ENCODE data around the gene SULF2.

SULF2 gene

DNA sequence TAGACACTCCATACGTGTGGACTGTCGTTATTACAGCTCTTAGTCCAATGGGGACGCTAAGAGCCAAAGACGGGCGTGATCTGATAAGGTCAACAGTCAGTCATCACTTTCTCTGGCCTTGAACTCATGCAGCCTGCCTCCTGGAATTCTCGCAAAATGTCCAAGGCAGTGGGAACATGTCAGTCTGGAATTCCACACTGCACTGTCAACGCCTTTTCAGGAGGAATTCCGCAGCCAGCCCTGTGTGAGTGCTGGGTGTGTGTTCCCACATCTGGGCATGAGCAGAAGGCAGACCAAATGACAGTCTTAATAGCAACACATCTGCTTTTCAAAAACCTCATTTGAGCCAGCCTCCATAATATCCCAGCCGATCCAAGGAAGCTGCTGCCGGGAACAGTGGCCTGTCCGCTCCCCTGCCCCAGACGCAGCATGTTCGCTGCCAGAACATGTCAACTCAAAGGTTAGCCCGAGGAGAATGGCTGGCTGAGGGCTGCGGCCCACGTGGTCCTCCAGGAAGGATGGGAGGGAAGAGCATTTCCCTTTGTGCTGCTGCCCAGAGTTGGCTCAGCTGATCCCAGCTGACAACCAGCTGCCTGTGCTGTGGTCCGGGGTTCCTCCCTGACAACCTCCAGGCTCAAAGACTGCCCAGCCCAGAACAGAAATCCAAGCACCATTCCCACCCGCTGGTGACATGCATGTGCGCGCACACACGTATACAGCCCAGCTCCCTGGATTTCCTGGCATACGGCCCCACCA lies 103.1 kb downstream of the SULF2 start:
- DNase-seq (ENCODE audit: low read depth): no peak

- no peak for DNase-seq (ENCODE audit: low read depth)
Measured at GRCh38 chr20:47680804-47681529, 104.3 kb downstream of the SULF2 start.

GRCh38 chr20:47679462-47679861 lies 105.8 kb downstream of the SULF2 start:
- no peak for DNase-seq (ENCODE audit: low read depth)

- DNase-seq (ENCODE audit: low read depth): no peak
Measured at GRCh38 chr20:47678536-47678935, 106.7 kb downstream of the SULF2 start.

DNA sequence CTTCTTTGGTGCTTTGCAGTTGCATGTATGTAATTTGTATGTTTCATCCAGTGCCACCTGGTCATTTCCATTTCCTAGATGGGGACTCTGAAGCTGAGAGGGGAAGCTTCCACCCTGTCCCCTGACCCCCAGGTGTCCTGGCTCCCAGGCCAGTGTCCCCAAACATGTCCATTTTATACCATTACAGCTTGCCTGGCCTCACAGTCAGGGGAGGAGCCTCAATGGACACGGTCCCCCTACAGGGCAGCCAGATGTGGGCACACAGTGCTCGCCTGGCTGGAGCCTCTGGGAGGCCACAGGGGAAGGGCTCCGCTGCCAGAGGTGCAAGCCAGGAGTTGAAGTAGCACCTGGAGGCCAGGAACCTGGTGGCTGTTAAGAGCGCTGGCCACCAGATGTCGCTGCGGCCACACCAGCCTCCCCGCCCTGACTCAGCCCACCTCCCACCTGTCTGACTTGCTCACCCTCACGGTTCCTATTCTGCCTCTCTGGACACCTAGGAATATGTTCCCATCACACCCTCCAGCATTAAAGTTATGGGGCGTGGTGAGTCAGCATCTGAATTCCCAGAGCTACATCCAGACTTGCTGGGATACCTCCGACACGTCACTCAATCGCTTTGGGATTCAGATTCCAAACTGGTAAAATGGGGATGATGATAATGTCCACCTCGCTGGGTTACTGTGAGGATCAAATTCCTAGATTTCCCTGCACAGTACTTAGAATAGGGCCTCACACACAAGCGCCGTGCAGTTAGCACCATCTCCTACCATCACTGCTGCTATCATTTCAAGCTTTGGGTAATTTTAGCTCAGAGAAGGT lies 107.4 kb downstream of the SULF2 start:
- no peak for DNase-seq (ENCODE audit: low read depth)

GRCh38 chr20:47676912-47677634 lies 108.2 kb downstream of the SULF2 start:
- DNase-seq (ENCODE audit: low read depth): no peak

- DNase-seq (ENCODE audit: low read depth): no peak
Measured at GRCh38 chr20:47676219-47676721, 109.0 kb downstream of the SULF2 start.

DNA sequence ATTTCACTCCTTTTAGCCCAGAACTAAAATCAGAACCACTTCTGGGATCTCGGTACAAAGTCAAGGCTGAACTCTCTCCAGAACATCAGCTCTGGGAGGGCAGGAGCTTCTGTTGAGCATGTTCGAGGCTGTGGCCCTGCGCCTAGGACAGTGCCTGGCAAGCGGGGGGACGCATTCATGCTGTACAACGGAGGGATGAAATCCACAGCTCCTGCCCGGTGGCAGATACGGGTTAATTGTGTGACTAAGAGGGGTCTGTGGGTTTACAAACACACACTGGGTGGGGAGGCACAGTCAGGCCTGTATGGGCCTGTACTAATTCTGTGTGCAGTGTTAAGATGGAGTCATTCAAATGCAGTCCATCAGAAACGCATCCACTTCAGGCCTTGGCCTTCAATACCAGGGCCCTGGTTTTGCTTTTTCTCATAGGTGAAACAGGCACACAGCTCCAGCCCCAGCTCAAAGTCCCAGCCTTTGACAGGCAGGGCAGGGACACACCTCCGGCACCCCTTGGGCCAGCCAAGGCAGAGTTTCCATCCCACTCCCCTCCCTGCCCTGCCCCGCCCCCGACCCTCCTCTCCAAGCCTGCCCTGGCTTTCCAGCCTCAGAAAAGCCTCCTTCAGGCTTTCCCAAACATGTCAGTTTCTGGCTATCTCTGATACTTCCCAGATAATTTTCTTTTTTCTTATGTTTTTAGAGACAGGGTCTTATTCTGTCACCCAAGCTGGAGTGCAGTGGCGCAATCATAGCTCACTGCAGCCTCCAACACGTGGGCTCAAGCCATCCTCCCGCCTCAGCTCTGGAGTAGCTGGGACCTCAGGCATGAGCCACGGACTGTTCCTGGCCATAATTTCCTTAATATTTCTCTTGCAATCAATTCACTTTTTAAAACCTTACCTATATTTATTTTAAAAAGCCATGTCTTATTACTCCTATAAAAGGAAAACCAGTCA lies 109.8 kb downstream of the SULF2 start:
- no peak for DNase-seq (ENCODE audit: low read depth)

DNA sequence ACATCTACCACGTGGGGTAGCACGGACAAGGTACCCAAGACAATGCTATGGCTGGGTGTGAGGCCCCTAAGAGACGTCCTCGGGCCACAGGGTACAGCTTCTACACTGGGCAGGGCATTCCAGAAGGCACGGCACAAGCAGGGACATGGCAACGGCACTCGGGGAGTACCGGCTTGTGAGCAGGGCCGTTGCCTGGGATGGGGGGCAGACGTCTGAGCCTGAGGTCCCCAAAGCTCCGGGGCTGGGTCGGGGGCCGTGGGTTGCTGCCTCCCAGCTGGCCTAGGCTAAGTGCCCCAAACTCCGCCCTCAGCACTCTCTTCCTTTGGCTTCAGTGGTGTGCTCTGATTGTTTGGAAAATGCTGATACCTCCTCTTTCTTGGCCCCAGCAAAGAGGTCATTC lies 110.6 kb downstream of the SULF2 start:
- DNase-seq (ENCODE audit: low read depth): no peak

DNA sequence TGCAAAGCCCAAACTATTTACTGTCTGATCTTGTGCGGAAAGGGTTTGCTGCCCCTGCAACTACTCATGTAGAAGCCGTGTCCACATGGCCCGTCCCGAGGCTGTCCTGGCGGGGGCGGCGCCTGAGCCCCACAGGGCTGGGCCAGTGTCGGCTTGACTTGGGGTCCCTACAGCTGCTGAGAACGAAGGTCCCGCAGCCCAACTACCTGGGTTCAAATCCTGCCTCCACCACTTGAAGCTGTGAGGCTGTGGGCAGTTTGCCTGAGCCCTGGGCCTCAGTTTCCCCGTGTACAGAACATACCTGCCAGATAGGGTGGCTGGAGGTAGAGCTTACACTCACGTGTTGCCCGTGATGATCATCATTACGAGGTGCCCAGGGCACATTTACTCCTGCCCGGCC lies 111.1 kb downstream of the SULF2 start:
- no peak for DNase-seq (ENCODE audit: low read depth)

- DNase-seq (ENCODE audit: low read depth): no peak
Measured at GRCh38 chr20:47673671-47673955, 111.7 kb downstream of the SULF2 start.

GRCh38 chr20:47672886-47673670 lies 112.2 kb downstream of the SULF2 start:
- no peak for DNase-seq (ENCODE audit: low read depth)

DNA sequence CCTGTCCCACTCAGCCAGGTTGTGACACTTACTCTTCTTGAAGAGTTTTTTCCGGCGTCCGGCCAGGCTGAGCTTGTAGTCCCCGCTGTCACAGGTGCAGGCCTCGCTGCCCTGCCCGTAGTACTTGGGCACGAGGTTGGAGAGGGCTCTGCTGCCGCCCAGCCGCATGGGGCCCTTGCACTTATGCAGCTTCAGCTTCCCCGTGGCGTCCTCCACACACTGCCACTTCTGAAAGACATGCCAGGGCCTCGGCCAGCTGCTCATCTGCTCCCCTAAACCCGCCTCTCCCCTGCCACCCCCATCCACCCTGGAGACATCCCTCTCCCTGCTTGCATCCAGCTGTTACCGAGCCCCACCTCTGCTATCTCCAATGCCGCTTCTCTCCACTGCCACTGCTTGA lies 113.1 kb downstream of the SULF2 start:
- no peak for DNase-seq (ENCODE audit: low read depth)

DNA sequence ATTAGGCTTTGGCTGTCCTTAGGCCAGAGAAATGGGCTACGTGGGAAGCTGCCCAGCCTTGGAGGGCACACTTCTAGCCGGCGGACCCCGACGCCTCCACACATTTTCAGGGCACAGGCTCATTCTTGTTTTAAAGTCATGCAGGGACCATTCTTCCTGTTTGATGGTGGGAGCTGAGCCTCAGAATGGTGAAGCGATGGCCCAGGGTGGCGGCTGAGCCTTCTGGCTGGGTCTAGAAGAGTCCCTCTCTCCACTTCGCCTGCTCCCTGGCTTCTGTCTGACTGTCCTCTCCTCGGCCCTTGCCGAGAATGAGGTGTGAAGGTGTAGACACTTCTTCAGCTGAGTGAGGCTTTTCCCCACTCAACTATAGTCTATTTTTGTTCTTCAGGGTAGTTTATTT lies 114.4 kb downstream of the SULF2 start:
- no peak for DNase-seq (ENCODE audit: low read depth)

DNA sequence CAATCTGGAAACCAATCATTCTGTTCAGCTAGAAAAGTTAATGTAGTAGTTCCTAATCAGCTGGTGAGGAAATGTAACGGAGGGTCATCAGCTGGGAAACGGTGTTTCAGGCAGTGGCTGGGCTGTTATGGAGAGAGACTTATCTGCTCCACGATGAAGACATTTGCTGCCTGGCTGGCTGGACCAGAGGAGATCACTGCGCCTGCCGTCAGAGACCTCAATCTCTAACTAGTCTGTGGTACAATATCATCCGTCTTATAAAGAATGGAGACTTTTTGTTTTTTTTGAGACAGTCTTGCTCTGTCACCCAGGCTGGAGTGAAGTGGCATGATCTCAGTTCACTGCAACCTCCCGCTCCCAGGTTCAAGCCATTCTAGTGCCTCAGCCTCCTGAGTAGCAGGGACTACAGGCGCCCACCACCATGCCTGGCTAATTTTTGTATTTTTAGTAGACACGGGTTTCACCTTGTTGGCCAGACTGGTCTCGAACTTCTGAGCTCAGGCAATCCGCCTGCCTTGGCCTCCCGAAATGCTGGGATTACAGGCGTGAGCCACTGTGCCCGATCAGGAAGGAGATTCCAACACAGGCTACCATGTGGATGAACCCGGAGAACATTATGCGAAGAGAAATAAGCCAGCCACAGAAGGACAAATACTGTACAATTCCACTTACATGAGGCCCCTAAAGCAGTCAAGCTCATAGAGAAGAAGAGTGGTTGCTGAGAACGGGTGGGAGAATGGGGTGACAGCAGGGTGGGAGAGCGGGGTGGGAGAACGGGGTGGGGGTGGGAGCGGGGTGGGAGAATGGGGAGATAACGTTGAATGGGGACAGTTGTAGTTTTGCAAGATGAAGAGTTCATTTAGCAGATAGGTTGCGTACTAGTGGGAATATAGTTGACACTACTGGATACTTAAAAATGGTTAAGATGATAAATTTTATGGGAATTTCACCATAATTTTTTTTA lies 115.1 kb downstream of the SULF2 start:
- DNase-seq (ENCODE audit: low read depth): no peak

GRCh38 chr20:47669489-47669888 lies 115.8 kb downstream of the SULF2 start:
- DNase-seq (ENCODE audit: low read depth): no peak

DNA sequence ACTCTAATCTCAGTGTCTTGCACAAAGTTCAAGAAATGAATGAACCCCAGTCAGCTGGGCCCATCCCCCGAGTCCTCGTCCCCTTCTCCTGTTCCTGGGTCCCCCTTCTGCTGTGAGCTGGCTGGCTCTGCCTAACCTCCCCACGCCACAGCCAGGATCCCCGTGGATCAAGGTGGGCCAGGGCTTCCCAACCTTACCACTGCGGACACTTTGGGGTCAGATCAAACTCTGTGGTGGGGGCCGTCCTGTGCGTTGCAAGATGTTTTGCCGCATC lies 116.2 kb downstream of the SULF2 start:
- DNase-seq (ENCODE audit: low read depth): no peak

DNA sequence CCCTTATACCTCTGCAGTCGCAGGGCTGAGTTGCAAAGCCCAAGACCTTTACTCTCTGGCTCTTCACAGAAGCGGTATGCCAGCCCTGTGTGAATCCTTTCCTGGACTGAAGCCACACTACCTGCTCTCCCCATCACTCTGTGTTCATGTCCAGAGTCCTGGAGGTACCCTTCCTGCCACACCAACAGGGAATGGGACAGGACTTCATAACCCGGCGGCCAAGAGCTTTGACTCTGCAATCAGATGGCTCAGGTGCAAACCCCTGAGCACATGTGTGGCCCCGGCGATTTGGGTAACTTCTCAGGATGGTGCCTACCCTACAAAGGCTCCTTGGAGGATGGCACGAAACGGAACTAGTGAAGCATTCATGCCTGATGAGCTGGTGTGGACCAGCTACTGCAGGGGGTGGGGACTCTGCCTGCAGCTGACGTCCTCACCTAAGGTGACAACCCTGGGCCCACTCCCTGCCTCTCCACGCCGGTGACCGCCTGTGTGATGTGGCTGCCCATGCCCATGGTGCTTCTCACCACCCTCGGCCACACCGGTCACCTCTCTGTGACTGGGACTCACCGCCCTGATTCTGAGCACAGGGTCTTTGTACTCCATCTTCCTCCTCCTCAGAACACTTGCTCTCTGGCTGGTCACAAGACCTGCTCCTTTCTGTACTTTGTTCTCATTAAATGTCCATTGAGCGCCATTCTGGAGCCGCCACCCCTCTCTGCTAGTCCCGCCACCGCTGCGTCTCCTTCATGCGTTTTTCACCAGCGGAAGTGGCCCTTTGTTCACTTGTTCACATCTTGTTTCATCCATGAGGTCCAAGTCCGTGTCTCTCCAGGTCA lies 116.7 kb downstream of the SULF2 start:
- no peak for DNase-seq (ENCODE audit: low read depth)

Data from T-helper 22 cell (primary cell).